MM.1S (cell line): ENCODE results near the gene FALEC.
"Not testable (repeated sequence)": the region's sequence is repeated elsewhere in the genome, so short reads cannot be mapped to it uniquely, and the experiment has no call there.

Experiments used
- EZH2 ChIP-seq: fragments of 300-600 bp; sonication (generic); optimal IDR thresholded peaks from 2 replicates; pipeline ENCODE3; 2017; ENCODE audit warnings: low read depth, mild to moderate bottlenecking, antibody characterized with exemption, low read length, mixed read lengths
- EZH2phosphoT487 ChIP-seq: fragments of 300-600 bp; sonication (generic); IDR thresholded peaks from 2 replicates; pipeline ENCODE4 v1.6.1; 2018; ENCODE audit warnings: antibody characterized with exemption, low read length
- TF ChIP-seq, protein P1 (sequence below): fragments of 300-600 bp; sonication (generic); IDR thresholded peaks from 2 replicates; pipeline ENCODE4 v1.5.1; 2016; ENCODE audit warnings: antibody characterized with exemption, low read length, mixed read lengths

DNA sequence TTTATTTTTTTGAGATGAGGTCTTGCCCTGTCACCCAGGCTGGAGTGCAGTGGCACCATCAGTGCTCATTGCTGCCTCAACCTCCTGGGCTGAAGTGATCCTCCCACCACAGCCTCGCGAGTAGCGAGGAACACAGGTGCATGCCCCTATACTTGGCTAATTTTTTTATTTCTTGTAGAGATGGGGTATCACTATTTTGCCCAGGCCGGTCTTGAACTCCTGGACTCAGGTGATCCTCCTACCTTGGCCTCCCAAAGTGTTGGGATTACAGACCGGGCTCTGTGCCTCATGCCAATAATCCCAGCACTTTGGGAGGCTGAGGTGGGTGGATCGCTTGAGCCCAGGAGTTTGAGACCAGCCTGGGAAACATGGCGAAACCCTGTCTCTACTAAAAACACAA, 65.9 kb downstream of the FALEC start:
- TF ChIP-seq, protein P1, sequence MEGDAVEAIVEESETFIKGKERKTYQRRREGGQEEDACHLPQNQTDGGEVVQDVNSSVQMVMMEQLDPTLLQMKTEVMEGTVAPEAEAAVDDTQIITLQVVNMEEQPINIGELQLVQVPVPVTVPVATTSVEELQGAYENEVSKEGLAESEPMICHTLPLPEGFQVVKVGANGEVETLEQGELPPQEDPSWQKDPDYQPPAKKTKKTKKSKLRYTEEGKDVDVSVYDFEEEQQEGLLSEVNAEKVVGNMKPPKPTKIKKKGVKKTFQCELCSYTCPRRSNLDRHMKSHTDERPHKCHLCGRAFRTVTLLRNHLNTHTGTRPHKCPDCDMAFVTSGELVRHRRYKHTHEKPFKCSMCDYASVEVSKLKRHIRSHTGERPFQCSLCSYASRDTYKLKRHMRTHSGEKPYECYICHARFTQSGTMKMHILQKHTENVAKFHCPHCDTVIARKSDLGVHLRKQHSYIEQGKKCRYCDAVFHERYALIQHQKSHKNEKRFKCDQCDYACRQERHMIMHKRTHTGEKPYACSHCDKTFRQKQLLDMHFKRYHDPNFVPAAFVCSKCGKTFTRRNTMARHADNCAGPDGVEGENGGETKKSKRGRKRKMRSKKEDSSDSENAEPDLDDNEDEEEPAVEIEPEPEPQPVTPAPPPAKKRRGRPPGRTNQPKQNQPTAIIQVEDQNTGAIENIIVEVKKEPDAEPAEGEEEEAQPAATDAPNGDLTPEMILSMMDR: not testable (repeated sequence)
- not testable (repeated sequence) for TF ChIP-seq EZH2phosphoT487, EZH2
